Kasumi-1 (cell line): ENCODE results near the gene FAM227B.
"Not testable (repeated sequence)": the region's sequence is repeated elsewhere in the genome, so short reads cannot be mapped to it uniquely, and the experiment has no call there.

Source experiments
- DNase-seq, 2 experiments: peaks; one replicate each; lab custom pipeline; 2025; lab: John Stamatoyannopoulos, UW

FAM227B gene

GRCh38 chr15:49610157-49610918 is 10.3 kb downstream of the FAM227B start:
- DNase-seq: no peak

- DNase-seq: no peak
Measured at GRCh38 chr15:49606594-49606993, 14.0 kb downstream of the FAM227B start.

- no peak for DNase-seq
Measured at GRCh38 chr15:49605588-49605987, 15.0 kb downstream of the FAM227B start.

GRCh38 chr15:49604625-49605409 is 15.8 kb downstream of the FAM227B start:
- no peak for DNase-seq

- not testable (repeated sequence) for DNase-seq
Measured at GRCh38 chr15:49592829-49593316, 27.7 kb downstream of the FAM227B start.

- no peak for DNase-seq
Measured at GRCh38 chr15:49589030-49589429, 31.6 kb downstream of the FAM227B start.

GRCh38 chr15:49573421-49573820 is 47.2 kb downstream of the FAM227B start:
- DNase-seq: no peak

- no peak for DNase-seq
Measured at GRCh38 chr15:49570672-49571071, 49.9 kb downstream of the FAM227B start.

GRCh38 chr15:49570174-49570573 is 50.4 kb downstream of the FAM227B start:
- DNase-seq: no peak

- no peak for DNase-seq
Measured at GRCh38 chr15:49560045-49560444, 60.6 kb downstream of the FAM227B start.

GRCh38 chr15:49558929-49559328 is 61.7 kb downstream of the FAM227B start:
- peak; percentile 64 to 68 for DNase-seq

GRCh38 chr15:49556437-49556836 is 64.2 kb downstream of the FAM227B start:
- DNase-seq: no peak

- DNase-seq: not testable (repeated sequence)
Measured at GRCh38 chr15:49550342-49550741, 70.3 kb downstream of the FAM227B start.

- DNase-seq: no peak
Measured at GRCh38 chr15:49538520-49538919, 82.1 kb downstream of the FAM227B start.

GRCh38 chr15:49530092-49530491 is 90.5 kb downstream of the FAM227B start:
- no peak for DNase-seq

GRCh38 chr15:49528289-49528688 is 92.3 kb downstream of the FAM227B start:
- DNase-seq: no peak

GRCh38 chr15:49521802-49522201 is 98.8 kb downstream of the FAM227B start:
- DNase-seq: peak in 1 of 2 experiments; percentile 3

- not testable (repeated sequence) for DNase-seq
Measured at GRCh38 chr15:49512739-49513138, 107.9 kb downstream of the FAM227B start.

GRCh38 chr15:49507261-49507660 is 113.4 kb downstream of the FAM227B start:
- no peak for DNase-seq

- DNase-seq: no peak
Measured at GRCh38 chr15:49506341-49506740, 114.3 kb downstream of the FAM227B start.

GRCh38 chr15:49501586-49501985 is 119.0 kb downstream of the FAM227B start:
- no peak for DNase-seq

- DNase-seq: no peak
Measured at GRCh38 chr15:49495993-49496753, 124.4 kb downstream of the FAM227B start.
